GM10266 (cell line): ENCODE results near the gene RPL18A.

ENCODE experiments used
- DNase-seq: peaks from one replicate; pipeline ENCODE4 v3.0.0; 2012; ENCODE audit errors: extremely low spot score
- CTCF ChIP-seq: IDR thresholded peaks from 2 replicates; pipeline ENCODE4 v1.5.1; 2012; ENCODE audit warnings: mild to moderate bottlenecking, low read depth; ENCODE audit not compliant: control insufficient read depth, insufficient read depth; ENCODE audit errors: missing control alignments

RPL18A gene

GRCh38 chr19:17871878-17872250, 12.2 kb downstream of the RPL18A start, which contains the start of gene SLC5A5:
TSS of gene SLC5A5 (plus strand) at chr19:17871945. CDS start at chr19:17872320, 375 bp downstream.
- TF ChIP-seq CTCF = peak; percentile 2

GRCh38 chr19:17872251-17873001, 12.7 kb downstream of the RPL18A start:
- no peak for DNase-seq
- no peak for TF ChIP-seq CTCF

More at GRCh38 chr19:17871878-17872250, 12.2 kb downstream of the RPL18A start, which contains the start of gene SLC5A5:
- no peak for DNase-seq

- no peak for TF ChIP-seq CTCF
- DNase-seq = peak; percentile 88
These were observed 14.4 kb downstream of the RPL18A start for GRCh38 chr19:17873786-17874757.

- no peak for DNase-seq
- no peak for TF ChIP-seq CTCF
These were observed 15.0 kb downstream of the RPL18A start for GRCh38 chr19:17874758-17875135.

- no peak for TF ChIP-seq CTCF
- DNase-seq = no peak
These were observed 18.0 kb downstream of the RPL18A start for GRCh38 chr19:17877696-17878095.

GRCh38 chr19:17879466-17879865, 19.8 kb downstream of the RPL18A start:
- TF ChIP-seq CTCF = no peak
- no peak for DNase-seq
